Osteoblast (primary cell): Measurements from ENCODE around the gene PPFIA2. TPM values are rescaled to one million over a fixed set of nuclear protein-coding genes. Genes with fewer than 3 reads are reported as not detected.

Experiments
- DNase-seq: peaks from one replicate; pipeline ENCODE4 v3.0.0; 2011; ENCODE audit warnings: low spot score, mixed read lengths; ENCODE audit not compliant: insufficient read length; ENCODE audit errors: missing footprints
- H2AFZ ChIP-seq: 2 replicates; pipeline ENCODE4 v1.6.0; 2011; ENCODE audit warnings: mild to moderate bottlenecking, low read length
- H3K27ac ChIP-seq: 2 replicates; pipeline ENCODE4 v1.5.1; 2011; ENCODE audit warnings: mild to moderate bottlenecking, low read depth, low read length, moderate library complexity
- H3K27me3 ChIP-seq: 2 replicates; pipeline ENCODE4 v1.6.0; 2012; ENCODE audit warnings: mild to moderate bottlenecking, control low read depth, inconsistent platforms, low read length, moderate library complexity; ENCODE audit not compliant: insufficient read depth
- H3K36me3 ChIP-seq: 2 replicates; pipeline ENCODE4 v1.5.1; 2011; ENCODE audit warnings: mild to moderate bottlenecking, low read length, control low read depth, moderate library complexity; ENCODE audit not compliant: insufficient read depth
- H3K4me1 ChIP-seq: 2 replicates; pipeline ENCODE4 v1.5.1; 2011; ENCODE audit warnings: mild to moderate bottlenecking, low read length, control low read depth, moderate library complexity; ENCODE audit not compliant: insufficient read depth
- H3K4me2 ChIP-seq: 2 replicates; pipeline ENCODE4 v1.6.0; 2011; ENCODE audit warnings: mild to moderate bottlenecking, low read length; ENCODE audit not compliant: insufficient read depth
- H3K4me3 ChIP-seq: fragments of 200-600 bp; sonication (generic); 3 replicates; pipeline ENCODE4 v1.5.1; 2012; ENCODE audit warnings: mild to moderate bottlenecking, low read length, inconsistent platforms; ENCODE audit not compliant: insufficient read depth
- H3K79me2 ChIP-seq: 2 replicates; pipeline ENCODE4 v1.6.0; 2012; ENCODE audit warnings: mild to moderate bottlenecking, low read length, control low read depth, inconsistent platforms; ENCODE audit not compliant: insufficient read depth
- H3K9me3 ChIP-seq: 2 replicates; pipeline ENCODE4 v1.5.1; 2011; ENCODE audit warnings: low read depth, low read length, control low read depth
- H4K20me1 ChIP-seq: 2 replicates; pipeline ENCODE4 v1.6.0; 2012; ENCODE audit warnings: mild to moderate bottlenecking, low read length, control low read depth; ENCODE audit not compliant: insufficient read depth
- total RNA-seq: library from RNA; depleted of rRNA; stranded (reverse); fragments of >200 nt; gene quantifications from 2 replicates; pipeline ENCODE4 v1.2.3, GENCODE V29; 2012
- TF ChIP-seq, protein P1 (sequence below): IDR thresholded peaks from 2 replicates; pipeline ENCODE4 v1.5.1; 2011; ENCODE audit warnings: mild to moderate bottlenecking, low read depth, low read length, moderate library complexity; ENCODE audit errors: extremely low read depth

The PPFIA2 gene
- total RNA-seq, 1 donor: 3.3 TPM

DNA sequence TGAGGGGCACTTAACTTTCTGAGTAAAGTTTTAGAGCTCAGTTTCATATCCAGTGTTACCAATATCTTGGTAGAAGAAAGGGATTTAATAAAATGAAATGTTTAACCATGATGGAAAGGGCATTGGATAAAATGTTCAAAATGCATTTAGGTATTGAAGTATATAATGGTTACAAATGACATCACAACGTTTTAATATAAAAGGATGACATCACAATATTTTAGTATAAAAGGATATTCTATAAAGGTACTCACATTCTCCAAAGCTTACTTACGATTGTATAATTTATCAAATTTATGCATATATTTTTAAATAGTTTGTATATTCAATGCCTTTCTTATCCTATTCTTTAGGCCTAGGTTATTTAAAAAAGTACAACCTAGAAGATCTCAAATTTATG is 226.1 kb downstream of the PPFIA2 start:
- H3K79me2 ChIP-seq: no peaks in the 10 kb centered on the region
- H3K27ac ChIP-seq: no peak overlapping the region
- H3K4me1 ChIP-seq: no peaks in the 10 kb centered on the region
- no peaks in the 10 kb centered on the region for H4K20me1 ChIP-seq
- no peak overlapping the region for H2AFZ ChIP-seq
- no peaks in the 10 kb centered on the region for H3K27me3 ChIP-seq
- TF ChIP-seq, protein P1, sequence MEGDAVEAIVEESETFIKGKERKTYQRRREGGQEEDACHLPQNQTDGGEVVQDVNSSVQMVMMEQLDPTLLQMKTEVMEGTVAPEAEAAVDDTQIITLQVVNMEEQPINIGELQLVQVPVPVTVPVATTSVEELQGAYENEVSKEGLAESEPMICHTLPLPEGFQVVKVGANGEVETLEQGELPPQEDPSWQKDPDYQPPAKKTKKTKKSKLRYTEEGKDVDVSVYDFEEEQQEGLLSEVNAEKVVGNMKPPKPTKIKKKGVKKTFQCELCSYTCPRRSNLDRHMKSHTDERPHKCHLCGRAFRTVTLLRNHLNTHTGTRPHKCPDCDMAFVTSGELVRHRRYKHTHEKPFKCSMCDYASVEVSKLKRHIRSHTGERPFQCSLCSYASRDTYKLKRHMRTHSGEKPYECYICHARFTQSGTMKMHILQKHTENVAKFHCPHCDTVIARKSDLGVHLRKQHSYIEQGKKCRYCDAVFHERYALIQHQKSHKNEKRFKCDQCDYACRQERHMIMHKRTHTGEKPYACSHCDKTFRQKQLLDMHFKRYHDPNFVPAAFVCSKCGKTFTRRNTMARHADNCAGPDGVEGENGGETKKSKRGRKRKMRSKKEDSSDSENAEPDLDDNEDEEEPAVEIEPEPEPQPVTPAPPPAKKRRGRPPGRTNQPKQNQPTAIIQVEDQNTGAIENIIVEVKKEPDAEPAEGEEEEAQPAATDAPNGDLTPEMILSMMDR: no peak
- no peak overlapping the region for H3K4me3 ChIP-seq
- no peak for DNase-seq
- no peaks in the 10 kb centered on the region for H3K36me3 ChIP-seq
- no peaks in the 10 kb centered on the region for H3K9me3 ChIP-seq
- H3K4me2 ChIP-seq: no peak overlapping the region

DNA sequence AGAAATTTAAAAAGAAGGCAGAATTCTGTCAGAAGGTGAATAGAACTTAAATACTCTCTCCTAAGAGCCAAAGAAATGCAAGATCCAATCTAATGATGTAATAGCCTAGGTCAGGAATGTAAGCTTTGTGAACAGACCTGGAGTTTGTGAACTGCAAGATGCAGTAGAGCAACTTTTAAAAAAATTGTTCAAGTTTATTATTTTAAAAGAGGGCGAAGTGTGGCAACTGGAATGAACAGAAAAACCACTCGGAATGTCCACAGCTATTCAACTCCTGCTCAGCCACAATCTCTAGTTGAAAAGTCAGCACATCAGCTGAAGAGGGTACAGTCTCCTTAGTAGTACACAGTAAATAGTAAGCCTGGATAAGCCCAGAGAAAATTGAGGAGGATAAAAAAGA is 228.8 kb downstream of the PPFIA2 start:
- Histone ChIP-seq H3K27me3 (no peaks in the 10 kb centered on the region), H3K79me2 (no peaks in the 10 kb centered on the region), H2AFZ (no peak overlapping the region), H4K20me1 (no peaks in the 10 kb centered on the region), H3K4me2 (no peak overlapping the region), H3K9me3 (no peaks in the 10 kb centered on the region), H3K4me3 (no peak overlapping the region), H3K4me1 (no peaks in the 10 kb centered on the region), H3K27ac (no peak overlapping the region), H3K36me3 (no peaks in the 10 kb centered on the region)
- TF ChIP-seq, protein P1: no peak
- DNase-seq: no peak

DNA sequence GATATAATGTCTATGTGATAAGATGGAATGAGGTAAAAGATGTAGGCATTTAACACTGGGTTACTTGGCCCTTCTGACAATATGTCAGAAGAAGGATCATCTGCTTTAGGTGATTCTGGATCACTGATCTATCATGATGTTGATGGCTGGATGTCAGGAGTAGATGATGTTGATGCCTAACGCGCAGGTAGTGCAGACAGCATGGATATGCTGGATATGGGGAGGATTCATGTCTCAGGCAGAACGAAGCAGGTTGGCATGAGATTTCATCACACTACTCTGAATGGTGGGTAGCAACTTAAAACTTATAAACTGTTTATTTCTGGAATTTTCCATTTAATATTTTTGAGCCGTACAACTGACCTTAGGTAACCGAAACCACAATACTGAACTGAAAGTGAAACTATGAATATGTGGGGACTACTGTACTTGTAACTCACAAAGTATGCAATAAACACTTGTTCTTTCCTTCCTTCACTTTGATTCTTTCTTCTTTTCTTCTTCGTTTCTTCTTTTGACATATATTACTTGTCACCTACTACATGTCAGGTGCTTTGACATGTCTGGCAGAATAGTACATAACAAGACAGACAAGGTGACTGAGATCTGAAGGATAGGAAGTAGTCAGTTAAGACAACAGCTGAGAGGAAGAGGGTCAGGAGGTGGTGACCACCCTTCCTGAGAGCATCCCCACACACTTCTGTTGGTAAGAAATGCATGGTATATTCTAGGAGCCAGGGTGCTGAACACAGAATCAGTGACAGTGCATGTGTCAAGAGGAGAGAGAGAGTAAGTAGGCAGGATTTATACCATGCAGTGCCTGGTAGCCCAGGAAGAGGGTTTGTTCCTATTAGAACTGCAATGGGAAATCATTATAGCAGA is 238.8 kb downstream of the PPFIA2 start:
- no peaks in the 10 kb centered on the region for H4K20me1 ChIP-seq
- no peaks in the 10 kb centered on the region for H3K79me2 ChIP-seq
- no peaks in the 10 kb centered on the region for H3K36me3 ChIP-seq
- H3K27me3 ChIP-seq: no peaks in the 10 kb centered on the region
- peak; percentile 11 for DNase-seq
- no peaks in the 10 kb centered on the region for H3K4me1 ChIP-seq
- peak overlapping the region; percentile 80 for H2AFZ ChIP-seq
- H3K4me3 ChIP-seq: peak overlapping the region; percentile 31
- H3K9me3 ChIP-seq: no peaks in the 10 kb centered on the region
- TF ChIP-seq, protein P1: no peak
- peak overlapping the region; percentile 59 for H3K4me2 ChIP-seq
- H3K27ac ChIP-seq: no peak overlapping the region

DNA sequence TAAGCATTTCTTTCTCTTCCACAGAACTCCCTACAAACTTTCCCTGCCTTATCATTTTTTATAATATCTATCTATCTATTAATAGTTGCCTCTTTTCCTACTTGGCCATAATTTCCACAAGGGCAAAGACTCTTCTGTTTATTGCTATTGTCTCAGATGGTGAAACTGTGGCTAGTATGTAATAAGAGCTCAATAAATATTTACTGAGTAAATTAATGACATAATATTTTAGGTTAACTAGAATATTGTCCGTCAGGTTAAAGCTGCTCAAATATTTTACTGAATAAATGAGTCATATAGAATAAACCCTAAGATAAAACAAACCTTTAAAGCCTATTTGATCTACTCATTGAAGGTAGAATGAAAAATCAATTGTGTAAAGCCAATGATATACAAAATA is 240.5 kb downstream of the PPFIA2 start:
- no peak overlapping the region for H3K27ac ChIP-seq
- H3K79me2 ChIP-seq: no peaks in the 10 kb centered on the region
- no peaks in the 10 kb centered on the region for H3K4me1 ChIP-seq
- no peak for DNase-seq
- TF ChIP-seq, protein P1: no peak
- H2AFZ ChIP-seq: no peak overlapping the region
- no peaks in the 10 kb centered on the region for H3K27me3 ChIP-seq
- no peaks in the 10 kb centered on the region for H3K36me3 ChIP-seq
- no peak overlapping the region for H3K4me3 ChIP-seq
- H3K9me3 ChIP-seq: no peaks in the 10 kb centered on the region
- H3K4me2 ChIP-seq: no peak overlapping the region
- H4K20me1 ChIP-seq: no peaks in the 10 kb centered on the region
